HG03432 (cell line): Measurements from ENCODE around the gene MT3.
"Not testable (repeated sequence)": the region's sequence is repeated elsewhere in the genome, so short reads cannot be mapped to it uniquely, and the experiment has no call there.

Experiments used
- ATAC-seq: cut with Tn5 transposase; IDR thresholded peaks from one replicate; pipeline ENCODE4 v1.9.1; 2021; ENCODE audit warnings: mild to moderate bottlenecking, moderate library complexity; ENCODE audit not compliant: unreplicated experiment

The MT3 gene

DNA sequence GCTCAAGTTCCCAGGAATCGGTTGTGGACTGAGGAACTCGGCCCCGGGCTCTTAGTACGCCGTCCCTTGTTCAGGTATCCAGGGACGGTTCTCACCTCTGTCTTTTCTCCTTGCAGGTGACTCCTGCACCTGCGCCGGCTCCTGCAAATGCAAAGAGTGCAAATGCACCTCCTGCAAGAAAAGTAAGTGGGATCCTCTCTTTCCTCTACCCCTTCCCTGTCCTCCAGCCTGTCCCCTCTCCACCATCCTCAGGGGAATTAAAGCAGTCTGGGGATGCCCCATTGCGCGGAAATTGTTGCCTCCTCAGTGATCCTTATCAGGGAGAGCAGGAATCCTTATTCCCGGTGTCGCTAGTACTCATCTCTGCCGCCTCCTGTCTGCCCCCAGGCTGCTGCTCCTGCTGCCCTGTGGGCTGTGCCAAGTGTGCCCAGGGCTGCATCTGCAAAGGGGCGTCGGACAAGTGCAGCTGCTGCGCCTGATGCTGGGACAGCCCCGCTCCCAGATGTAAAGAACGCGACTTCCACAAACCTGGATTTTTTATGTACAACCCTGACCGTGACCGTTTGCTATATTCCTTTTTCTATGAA is 19.6 kb downstream of the MT3 start:
- ATAC-seq, result no peak

DNA sequence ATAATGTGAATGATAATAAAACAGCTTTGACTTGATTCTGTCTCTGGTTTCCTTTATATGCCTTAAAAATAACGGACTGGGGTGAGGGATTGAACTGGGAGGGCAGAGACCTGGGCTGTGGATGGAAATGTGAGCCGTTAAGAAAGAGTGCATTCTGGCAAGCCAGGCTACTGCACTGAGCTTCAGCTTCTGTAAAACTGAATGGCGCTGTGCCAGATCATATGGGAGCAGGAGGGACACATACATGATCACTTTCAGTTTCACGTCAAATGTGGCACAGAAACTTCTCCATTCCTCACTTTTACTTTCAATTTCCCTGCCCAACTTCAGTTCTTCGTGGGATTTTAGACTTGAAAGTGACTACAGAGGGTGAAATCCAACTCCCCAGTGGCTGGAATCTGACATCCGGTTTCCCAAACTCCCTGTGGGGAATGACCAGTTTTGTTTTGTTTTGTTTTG is 20.2 kb downstream of the MT3 start:
- peak; percentile 33 for ATAC-seq

DNA sequence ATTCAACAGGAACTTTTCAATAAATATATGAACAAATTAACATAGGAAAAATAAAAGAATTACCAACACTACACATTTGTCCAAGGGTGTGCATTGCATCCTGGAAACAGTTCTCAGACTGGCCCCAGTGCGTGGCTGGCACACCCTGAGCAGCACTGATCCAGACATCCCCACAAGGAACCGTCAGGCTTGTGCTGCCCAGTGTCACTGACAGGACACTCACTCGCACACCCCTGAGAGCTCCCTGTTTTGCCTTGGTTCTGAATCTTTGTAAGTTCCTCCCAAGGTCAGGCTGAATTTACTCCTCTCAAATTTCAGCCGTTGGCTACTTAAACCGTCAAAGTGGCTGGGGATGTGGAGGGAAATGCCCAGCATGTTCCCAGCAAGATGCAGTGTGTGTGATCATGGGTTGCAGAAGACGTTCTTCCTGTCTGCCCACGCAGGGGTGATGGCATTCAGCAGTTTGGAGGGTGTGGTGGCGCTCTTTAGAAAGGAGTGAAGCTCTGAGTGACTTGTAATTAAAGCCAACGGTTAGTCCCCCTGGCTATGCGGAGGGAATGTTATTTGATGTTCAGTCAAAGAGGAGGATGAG is 20.8 kb downstream of the MT3 start:
- ATAC-seq, result peak; percentile 18

DNA sequence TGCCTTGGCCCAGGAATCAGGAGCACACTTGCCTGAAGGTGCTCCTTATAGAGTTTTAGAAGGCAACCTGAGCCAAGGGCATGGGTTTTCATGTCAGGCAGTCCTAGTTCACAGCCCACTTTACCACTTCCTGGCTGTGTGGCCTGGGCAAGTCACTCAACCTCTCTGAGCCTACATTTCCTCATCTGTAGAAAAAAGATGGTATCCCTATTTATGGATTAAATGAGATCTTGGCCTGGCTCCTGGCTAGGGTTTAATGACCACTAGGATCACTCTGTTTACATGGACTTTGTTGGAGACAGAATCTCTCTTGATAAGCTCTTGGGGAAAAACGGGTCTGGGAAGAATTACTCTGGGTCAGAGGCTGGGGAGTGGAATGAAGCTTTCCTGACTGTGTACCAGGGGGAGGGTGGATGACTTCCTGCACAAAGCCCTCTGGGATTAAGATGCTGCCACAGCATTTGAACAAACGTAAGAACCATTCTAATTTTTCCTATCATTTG is 21.3 kb downstream of the MT3 start:
- no peak for ATAC-seq

DNA sequence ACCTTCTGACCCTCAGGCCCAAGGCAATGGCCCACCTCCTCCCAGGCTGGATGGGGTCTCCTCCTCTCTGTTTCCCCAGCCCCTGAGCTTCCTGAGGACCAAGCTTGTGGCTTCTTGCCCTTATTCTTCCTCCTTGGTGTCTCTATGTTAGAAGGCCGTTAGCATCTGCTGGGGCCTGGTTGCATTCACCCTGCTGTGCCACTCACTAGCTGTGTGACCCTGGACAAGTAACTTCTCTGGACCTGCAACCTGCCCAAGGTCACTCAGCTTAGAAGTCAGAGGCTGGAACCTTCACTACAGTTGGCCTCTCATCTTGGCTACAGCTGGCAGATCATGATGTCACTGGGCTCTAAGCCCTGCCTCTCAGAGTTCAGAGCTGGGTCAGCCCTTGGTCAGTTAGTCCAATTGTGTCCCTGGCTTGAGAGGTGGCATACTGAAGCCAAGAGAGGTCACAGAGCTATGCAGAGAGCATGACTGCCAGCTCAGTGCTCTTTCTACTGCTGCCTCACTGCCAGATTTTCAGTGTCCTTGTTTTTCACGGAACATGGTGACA is 22.0 kb downstream of the MT3 start:
- ATAC-seq, result no peak

DNA sequence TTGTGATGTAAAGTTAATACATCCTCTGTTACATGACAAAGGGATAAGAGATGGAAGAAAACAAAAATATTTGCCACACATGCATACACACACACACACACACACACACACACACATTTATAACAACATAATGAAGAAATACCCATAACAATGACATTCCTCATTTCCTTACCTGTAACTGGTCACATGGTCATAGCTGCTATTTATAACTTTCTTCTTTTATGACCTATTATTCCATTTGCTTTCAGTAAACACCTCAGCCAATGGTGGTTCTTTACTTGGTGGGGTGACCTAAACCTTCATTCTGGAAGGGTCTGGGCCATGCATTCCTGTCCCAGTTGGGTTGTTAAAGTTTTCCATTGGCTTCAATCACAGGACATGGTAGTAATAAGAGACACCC is 24.4 kb downstream of the MT3 start:
- ATAC-seq, result no peak

DNA sequence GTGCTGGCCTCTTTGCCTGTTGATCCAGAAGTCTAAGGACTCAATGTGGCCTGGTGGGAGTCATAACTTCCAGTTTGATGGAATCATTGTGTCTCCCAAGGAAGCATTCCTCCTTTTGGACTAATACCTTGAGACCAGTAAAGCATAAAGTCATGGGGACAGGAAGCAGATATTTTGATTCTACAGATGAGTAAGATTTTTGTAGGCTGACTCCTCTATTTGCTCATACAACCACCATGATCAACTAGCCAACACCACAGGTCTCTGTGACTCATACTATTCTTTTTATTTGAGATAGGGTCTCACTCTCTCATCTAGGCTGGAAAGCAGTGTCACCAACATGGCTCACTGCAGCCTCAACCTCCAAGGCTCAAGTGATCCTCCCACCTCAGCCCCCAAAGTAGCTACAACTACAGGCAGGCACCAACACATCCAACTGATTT is 25.2 kb downstream of the MT3 start:
- no peak for ATAC-seq

DNA sequence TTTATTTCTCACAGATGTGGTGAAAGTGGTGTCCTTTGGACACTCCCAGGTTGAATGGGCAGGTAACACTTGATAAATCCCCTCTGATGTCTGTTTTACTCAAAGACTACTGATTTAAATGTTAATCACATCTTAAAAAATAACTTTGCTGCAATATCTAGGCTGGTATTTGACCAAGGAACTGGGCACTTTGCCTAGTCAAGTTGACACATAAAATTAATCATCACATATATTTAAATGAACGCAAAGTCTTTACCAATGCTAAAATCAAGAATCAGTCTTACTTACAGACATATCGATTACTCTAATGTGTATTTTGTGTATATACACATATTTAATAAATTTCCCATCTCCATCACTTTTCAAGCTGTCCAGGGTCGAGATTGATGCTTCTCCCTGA is 26.0 kb downstream of the MT3 start:
- ATAC-seq, result no peak

DNA sequence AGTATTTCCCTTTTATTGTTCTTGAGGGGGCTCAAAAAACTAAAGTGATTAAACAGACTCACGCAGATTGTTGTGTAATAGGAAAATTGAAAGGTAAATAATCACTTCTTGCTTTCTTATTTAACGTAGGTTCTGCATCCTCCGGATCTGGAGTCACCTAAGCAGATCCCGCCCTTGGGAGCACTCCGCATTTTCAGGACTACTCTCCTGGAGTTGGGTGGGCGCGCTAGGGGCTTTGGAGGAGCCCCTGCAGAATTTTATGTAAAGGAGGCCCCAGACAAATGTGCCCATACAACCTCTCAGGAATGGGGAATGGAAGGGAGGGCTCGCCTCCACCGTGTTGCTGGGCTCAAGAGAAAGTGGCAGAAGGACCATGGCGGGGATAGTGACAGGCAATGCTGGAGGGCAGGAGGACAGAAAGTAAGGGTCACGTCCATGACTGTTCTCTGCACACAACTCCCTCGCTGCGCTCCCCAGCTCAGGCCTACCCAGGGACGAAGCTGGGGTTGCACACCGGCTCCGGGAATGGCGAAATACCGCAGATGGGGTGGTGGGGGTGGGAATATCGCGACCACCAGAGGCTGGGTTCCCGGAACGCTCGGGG is 27.4 kb downstream of the MT3 start:
- no peak for ATAC-seq

DNA sequence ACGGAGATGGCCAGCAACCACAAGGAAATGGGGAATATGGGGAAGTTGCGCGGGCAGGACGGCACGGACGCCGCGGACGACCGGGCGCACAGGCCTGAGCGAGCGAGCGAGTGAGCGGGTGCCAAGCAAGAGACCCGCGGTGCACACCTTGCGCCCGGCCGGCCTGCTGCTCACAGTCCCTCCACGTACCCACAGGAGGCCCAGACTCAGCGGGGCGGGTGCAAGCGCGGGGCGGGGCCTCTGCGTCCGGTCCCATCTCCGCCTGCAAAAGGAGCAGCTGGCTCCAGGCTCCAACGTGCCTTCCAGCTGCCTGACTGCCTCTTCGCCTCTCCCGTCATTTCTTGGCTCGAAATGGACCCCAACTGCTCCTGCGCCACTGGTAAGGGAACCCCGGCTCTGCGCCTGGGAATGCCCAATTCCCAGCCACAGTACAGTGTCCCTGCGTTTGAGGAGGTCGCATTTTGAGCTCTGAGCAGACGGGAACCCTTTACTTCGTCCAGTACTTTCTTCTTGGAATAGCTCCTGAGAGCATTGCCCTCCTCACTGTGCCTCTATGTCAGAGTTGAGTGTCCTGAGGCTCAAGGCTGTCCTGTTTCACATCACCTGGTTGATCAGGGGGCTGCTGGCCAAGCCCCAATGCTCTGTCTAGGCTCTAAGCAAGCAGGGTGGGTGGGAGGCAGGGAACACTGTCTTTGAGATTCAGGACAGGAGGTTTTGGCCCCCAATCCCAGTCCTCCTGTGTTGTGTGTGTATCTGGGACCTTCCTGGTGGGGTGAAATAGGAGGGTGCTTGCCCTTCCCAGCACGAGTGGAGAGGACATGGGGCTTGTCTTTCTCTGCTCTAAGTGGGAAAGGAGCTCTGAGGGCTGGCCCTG is 28.1 kb downstream of the MT3 start:
- ATAC-seq, result peak; percentile 69

DNA sequence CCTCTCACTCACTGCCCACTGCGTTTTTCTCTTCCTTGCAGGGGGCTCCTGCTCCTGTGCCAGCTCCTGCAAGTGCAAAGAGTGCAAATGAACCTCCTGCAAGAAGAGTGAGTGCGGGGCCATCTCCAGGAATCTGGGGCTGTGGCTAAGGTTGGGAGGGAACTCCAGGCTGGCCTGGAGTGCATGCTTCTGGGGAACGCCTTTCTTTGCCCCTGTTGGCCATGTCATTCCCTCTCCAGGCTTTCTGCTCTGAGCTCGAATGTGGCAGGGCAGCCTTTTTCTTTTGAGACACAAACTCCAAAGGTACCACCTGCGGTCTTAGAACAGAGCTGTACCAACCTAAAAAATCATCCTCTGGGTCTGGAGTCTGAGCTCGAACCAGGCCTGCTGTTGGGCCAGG is 28.8 kb downstream of the MT3 start:
- ATAC-seq, result no peak

DNA sequence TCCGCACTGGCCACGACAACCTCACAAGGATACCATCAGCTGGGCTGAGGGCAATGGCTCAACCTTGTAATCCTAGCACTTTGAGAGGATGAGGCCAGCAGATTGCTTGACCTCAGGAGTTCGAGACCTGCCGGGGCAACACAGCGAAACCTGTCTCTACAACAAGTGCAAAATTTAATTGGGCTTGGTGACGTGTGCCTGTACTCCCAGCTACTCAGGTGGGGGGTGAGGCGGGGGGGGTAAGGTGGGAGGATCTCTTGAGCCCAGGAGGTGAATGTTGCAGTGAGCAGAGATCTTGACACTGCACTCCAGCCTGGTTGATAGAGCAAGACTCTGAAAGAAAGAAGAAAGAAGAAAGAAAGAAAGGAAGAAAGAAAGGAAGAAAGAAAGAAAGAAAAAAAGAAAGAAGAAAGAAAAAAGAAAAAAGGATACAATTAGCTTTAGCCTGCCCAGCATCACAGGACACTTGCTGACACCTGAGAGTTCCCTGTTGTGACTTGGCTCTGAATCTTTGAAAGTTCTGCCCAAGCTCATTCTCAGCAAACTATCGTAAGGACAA is 31.1 kb downstream of the MT3 start:
- ATAC-seq, result no peak

DNA sequence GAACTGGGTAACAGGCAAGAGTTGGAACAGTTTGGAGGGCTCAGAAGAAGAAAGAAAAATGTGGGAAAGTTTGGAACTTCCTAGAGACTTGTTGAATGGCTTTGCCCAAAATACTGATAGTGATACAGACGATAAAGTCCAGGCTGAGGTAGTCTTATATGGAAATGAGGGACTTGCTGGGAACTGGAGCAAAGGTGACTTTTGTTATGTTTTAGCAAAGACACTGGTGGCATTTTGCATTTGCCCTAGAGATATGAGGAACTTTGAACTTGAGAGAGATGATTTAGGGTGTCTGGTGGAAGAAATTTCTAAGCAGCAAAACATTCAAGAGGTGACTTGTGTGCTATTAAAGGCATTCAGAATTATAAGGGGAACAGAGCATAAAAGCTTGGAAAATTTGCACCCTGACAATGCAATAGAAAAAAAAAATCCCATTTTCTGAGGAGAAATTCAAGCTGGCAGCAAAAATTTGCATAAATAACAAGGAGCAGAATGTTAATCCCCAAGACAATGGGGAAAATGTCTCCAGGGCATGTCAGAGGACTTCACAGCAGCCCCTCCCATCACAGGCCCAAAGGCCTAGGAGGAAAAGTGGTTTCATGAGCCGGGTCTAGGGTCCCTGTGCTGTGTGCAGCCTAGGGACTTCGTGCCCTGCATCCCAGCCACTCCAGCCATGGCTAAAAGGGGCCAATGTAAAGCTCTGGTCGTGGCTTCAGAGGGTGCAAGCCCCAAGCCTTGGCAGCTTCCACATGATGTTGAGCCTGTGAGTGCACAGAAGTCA is 32.5 kb downstream of the MT3 start:
- ATAC-seq, result not testable (repeated sequence)

DNA sequence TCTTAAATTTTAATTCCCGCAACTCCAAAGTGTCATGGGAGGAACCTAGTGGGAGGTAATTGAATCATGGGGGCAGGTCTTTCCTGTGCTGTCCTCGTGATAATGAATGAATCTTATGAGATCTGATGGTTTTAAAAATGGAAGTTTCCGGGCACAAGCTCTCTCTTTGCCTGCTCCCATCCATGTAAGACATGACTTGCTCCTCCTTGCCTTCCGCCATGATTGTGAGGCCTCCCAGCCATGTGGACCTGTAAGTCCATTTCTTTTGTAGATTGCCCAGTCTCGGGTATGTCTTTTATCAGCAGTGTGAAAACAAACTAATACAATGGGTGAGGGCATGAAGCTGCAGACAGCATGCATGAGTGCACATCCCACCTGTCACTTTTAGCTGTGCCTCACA is 33.9 kb downstream of the MT3 start:
- ATAC-seq, result not testable (repeated sequence)

DNA sequence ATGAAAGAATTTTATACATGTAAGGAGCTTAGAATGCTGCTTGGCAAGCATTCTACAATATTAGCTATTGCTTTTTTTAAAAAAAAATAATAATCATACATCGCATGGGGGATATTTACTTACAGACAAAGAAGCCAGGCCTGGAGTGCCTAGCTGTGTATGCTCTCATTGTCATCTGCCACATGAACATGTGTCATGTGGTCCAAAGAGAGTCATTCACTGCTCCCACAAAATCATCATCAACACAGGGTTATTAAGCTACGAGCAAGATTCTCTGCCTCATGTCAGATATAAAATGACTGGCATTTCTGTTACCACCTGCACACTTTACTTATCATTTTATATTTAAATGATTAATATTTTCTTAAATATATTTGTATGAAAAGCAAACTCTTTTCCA is 34.3 kb downstream of the MT3 start:
- no peak for ATAC-seq

DNA sequence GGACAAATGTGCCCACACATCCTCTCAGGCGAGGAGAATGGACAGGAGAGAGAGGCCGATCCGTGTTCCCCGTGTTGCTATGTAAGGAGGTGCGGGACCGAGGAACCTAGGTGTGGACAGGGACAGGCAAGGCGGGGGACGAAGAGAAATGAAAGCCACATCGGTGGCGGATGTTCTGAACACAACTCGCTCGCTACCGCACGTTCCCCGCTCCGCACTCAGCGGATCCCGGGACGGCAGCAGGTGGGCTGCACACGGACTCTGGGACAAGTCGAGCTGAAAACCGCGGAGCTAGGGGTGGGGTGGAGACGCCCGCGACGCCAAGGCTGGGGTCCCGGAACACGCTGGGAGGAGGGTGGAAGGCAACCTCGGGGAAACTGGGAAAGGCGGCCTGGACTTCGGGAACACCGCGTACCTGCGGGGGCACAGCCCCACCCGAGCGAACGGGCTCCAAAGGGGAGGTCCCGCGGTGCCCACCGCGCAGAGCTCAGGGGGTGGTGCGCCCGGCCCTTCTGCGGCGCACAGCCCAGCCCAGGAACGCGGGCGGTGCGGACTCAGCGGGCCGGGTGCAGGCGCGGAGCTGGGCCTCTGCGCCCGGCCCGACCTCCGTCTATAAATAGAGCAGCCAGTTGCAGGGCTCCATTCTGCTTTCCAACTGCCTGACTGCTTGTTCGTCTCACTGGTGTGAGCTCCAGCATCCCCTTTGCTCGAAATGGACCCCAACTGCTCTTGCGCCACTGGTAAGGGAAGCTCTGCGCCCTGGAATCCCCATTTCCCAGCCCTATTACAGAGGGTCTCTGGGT is 36.0 kb downstream of the MT3 start, which contains the start of gene MT1E:
Gene MT1E (plus strand): TSS at position 642 of the 803 bp plus-strand sequence. CDS start 71 bp downstream, at position 713.
- ATAC-seq, result peak; percentile 58

DNA sequence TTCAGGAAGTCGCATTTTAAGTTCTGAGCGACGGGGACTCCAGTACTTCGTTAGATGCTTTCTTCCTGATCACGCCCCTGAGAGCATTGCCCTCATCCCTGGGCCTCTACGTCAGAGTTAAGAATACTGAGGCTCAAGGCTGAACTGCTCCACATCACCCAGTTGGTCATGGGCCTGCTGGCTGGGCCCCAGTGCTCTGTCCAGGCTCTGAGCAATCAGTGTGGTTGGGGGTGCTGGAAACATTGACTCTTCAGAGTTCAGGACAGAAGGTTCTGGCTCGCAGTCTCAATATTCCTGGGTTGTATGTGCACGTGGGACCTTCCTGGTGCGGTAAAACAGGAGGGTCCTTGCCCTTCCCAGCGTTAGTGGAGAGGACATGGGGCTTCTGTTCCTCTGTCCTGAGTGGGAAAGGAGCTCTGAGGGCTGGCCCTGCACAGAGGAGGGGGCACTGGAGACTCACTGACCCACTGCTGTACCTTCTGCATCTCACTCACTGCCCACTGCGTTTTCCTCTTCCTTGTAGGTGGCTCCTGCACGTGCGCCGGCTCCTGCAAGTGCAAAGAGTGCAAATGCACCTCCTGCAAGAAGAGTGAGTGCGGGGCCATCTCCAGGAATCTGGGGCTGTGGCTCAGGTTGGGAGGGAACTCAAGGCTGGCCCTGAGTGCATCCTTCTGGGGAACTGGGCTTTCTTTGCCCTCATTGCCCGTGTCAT is 36.8 kb downstream of the MT3 start:
- peak; percentile 10 for ATAC-seq

DNA sequence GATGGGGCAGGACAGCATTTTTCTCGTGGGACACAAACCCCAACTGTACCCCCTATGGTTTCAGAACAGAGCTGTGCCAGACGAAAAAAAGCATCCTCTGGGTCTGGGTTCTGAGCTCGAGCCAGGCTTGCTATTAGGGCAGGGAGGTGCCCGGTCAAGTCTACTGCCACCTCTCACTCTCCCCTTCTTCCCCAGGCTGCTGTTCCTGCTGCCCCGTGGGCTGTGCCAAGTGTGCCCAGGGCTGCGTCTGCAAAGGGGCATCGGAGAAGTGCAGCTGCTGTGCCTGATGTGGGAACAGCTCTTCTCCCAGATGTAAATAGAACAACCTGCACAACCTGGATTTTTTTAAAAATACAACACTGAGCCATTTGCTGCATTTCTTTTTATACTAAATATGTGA is 37.4 kb downstream of the MT3 start:
- ATAC-seq, result no peak
